Lower leg skin (tissue), 3 donors: ENCODE data around the gene R3HDM4.

Experiments
- POLR2A ChIP-seq, 2 donors: fragments of 450-650 bp; IDR thresholded peaks; one replicate each; pipeline ENCODE4 v1.6.1; 2016 to 2017; ENCODE audit warnings: antibody characterized with exemption in 2 of 2, mild to moderate bottlenecking in 1 of 2, moderate library complexity in 1 of 2
- TF ChIP-seq, protein P1 (sequence below), 3 donors: fragments of 450-650 bp; IDR thresholded peaks; one replicate each; pipeline ENCODE4 v1.5.1; 2016; ENCODE audit warnings: antibody characterized with exemption in 3 of 3, mild to moderate bottlenecking in 3 of 3, moderate library complexity in 2 of 3

DNA sequence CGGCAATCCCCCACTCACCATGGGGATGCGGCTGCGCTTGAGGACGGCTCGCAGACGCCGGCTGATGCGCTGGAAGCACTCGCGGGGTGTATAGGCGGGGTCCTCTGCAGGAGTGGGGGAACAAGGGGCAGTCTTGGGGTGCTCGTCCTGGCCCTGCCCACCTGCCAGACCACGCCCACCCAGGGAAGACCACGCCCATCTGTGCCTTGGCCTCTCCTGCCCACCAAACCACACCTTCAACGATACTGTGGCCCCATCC, 13.0 kb downstream of the R3HDM4 start:
- no peak for TF ChIP-seq POLR2A (IDR thresholded peaks at IDR 0.05)
- TF ChIP-seq, protein P1, sequence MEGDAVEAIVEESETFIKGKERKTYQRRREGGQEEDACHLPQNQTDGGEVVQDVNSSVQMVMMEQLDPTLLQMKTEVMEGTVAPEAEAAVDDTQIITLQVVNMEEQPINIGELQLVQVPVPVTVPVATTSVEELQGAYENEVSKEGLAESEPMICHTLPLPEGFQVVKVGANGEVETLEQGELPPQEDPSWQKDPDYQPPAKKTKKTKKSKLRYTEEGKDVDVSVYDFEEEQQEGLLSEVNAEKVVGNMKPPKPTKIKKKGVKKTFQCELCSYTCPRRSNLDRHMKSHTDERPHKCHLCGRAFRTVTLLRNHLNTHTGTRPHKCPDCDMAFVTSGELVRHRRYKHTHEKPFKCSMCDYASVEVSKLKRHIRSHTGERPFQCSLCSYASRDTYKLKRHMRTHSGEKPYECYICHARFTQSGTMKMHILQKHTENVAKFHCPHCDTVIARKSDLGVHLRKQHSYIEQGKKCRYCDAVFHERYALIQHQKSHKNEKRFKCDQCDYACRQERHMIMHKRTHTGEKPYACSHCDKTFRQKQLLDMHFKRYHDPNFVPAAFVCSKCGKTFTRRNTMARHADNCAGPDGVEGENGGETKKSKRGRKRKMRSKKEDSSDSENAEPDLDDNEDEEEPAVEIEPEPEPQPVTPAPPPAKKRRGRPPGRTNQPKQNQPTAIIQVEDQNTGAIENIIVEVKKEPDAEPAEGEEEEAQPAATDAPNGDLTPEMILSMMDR (IDR thresholded peaks at IDR 0.05): no peak
